Right forelimb (tissue), 1 donor: ENCODE measurements around the gene SWSAP1.
A peak's percentile ranks its signal among the peaks of the same experiment; 100 is the strongest.

ENCODE experiments used
- DNase-seq: peaks from one replicate; pipeline ENCODE4 v3.0.0-alpha.2; 2018

The SWSAP1 gene

GRCh38 chr19:11416346-11417052 lies 42.0 kb downstream of the SWSAP1 start:
- DNase-seq = no peak

GRCh38 chr19:11418094-11418548 lies 43.7 kb downstream of the SWSAP1 start:
- DNase-seq = no peak

- no peak for DNase-seq
Observed at GRCh38 chr19:11418549-11419506, 44.4 kb downstream of the SWSAP1 start, which contains the start of gene RGL3. Gene RGL3, minus strand, starts transcription at chr19:11419314. Its CDS starts 36 bp downstream, at chr19:11419278.

GRCh38 chr19:11420429-11421370 lies 46.2 kb downstream of the SWSAP1 start:
- no peak for DNase-seq

GRCh38 chr19:11421371-11422098 lies 47.1 kb downstream of the SWSAP1 start:
- DNase-seq = no peak

GRCh38 chr19:11422163-11423065 lies 47.9 kb downstream of the SWSAP1 start:
- peak; percentile 65 for DNase-seq

- DNase-seq = no peak
Observed at GRCh38 chr19:11423164-11423790, 48.8 kb downstream of the SWSAP1 start.

- DNase-seq = no peak
Observed at GRCh38 chr19:11423791-11424181, 49.3 kb downstream of the SWSAP1 start.
